HepG2 (cell line): ENCODE measurements around the gene FAM120C. TPM values are rescaled to one million over a fixed set of nuclear protein-coding genes. Genes with fewer than 3 reads are reported as not detected.
A peak's percentile ranks its signal among the peaks of the same experiment; 100 is the strongest.

Experiments
- ATAC-seq: fragments of 200-7000 bp; cut with Tn5 transposase; 3 replicates; pipeline ENCODE4 v1.9.1; 2020; ENCODE audit warnings: mild to moderate bottlenecking, moderate library complexity
- BruUV-seq: library from RNA; stranded (reverse); fragments of 400-500 nt; replicated peaks from 2 replicates; lab custom pipeline; 2021; lab: Mats Ljungman, UMichigan
- CTCF ChIA-PET: fragments of 300-600 bp; formaldehyde crosslinking; extraction: SDS; loops from one replicate; lab custom pipeline; 2021; ENCODE audit warnings: low total read pairs, inconsistent platforms, low intra/inter-chr PET ratio; lab: Yijun Ruan, JAX
- POLR2A ChIA-PET: fragments of 350-600 bp; sonication (Branson Sonifier 250); formaldehyde crosslinking; loops from one replicate; lab custom pipeline; 2020; ENCODE audit warnings: antibody characterized with exemption, inconsistent platforms; lab: Yijun Ruan, JAX
- DNase-seq: peaks from one replicate; pipeline ENCODE4 v3.0.0-alpha.2; 2015; ENCODE audit warnings: low spot score
- FAIRE-seq: peaks from 3 replicates; lab custom pipeline; 2011; peaks lifted over from hg19 to GRCh38; lab: Jason Lieb, UNC
- H2AFZ ChIP-seq: one replicate; pipeline ENCODE4 v1.6.1; 2011; ENCODE audit warnings: low read length, inconsistent platforms
- H3K27ac ChIP-seq: fragments of 300-600 bp; 3 replicates; pipeline ENCODE4 v1.8.0; 2011; ENCODE audit warnings: mixed run types, mild to moderate bottlenecking, mixed read lengths, low read length, inconsistent platforms; ENCODE audit not compliant: insufficient read depth; ENCODE audit errors: extremely low read length
- H3K27me3 ChIP-seq, 2 experiments: fragments of 200-600 bp in 1 of 2; 2 replicates in 1 of 2; 3 replicates in 1 of 2; pipeline versions ENCODE4 v1.6.0 to v1.8.0; 2011; ENCODE audit warnings: low read length in 2 of 2, mild to moderate bottlenecking in 2 of 2, moderate library complexity in 2 of 2, inconsistent platforms in 1 of 2; ENCODE audit not compliant: insufficient read depth in 2 of 2, control insufficient read depth in 1 of 2
- H3K36me3 ChIP-seq, 2 experiments: fragments of 200-600 bp in 1 of 2; replicated peaks in 1 of 2; 2 replicates in 1 of 2; 3 replicates in 1 of 2; pipeline versions ENCODE4 v1.5.1 to v1.8.0; 2011; ENCODE audit warnings: low read length in 2 of 2, inconsistent platforms in 1 of 2; ENCODE audit not compliant: insufficient read depth in 2 of 2, control insufficient read depth in 1 of 2
- H3K4me1 ChIP-seq: 2 replicates; pipeline ENCODE4 v1.5.1; 2012; ENCODE audit warnings: low read length, inconsistent platforms; ENCODE audit not compliant: insufficient read depth
- H3K4me2 ChIP-seq: 2 replicates; pipeline ENCODE4 v1.6.0; 2011; ENCODE audit warnings: low read depth, low read length, inconsistent platforms
- H3K4me3 ChIP-seq, 3 experiments: fragments of 200-600 bp in 1 of 3; sonication (generic), shearing (Covaris generic) in 1 of 3; replicated peaks in 1 of 3; 2 replicates each; pipeline ENCODE4 v1.5.1; 2011 to 2016; ENCODE audit warnings: low read length in 3 of 3, inconsistent platforms in 2 of 3, low read depth in 2 of 3, mild to moderate bottlenecking in 2 of 3, control low read depth in 1 of 3, mixed read lengths in 1 of 3; ENCODE audit not compliant: insufficient read depth in 1 of 3
- H3K79me2 ChIP-seq: one replicate; pipeline ENCODE4 v1.6.1; 2011; ENCODE audit warnings: low read length, inconsistent platforms; ENCODE audit not compliant: insufficient read depth
- H3K9ac ChIP-seq: 2 replicates; pipeline ENCODE4 v1.6.0; 2011; ENCODE audit warnings: mild to moderate bottlenecking, low read depth, low read length, inconsistent platforms; ENCODE audit not compliant: insufficient read depth
- H3K9me3 ChIP-seq: 2 replicates; pipeline ENCODE4 v1.5.1; 2012; ENCODE audit warnings: mild to moderate bottlenecking, low read length
- H4K20me1 ChIP-seq: 2 replicates; pipeline ENCODE4 v1.6.0; 2011; ENCODE audit warnings: inconsistent platforms, mild to moderate bottlenecking, low read length, moderate library complexity; ENCODE audit not compliant: insufficient read depth
- AFF4 ChIP-seq: sonication (generic); formaldehyde crosslinking; IDR thresholded peaks from 2 replicates; pipeline ENCODE4 v1.4.0; 2020; ENCODE audit warnings: missing genetic modification reagents
- CSRNP2 ChIP-seq: sonication (generic); formaldehyde crosslinking; conservative IDR thresholded peaks from 2 replicates; pipeline ENCODE4 v1.8.0; 2022; ENCODE audit warnings: low read depth, missing genetic modification reagents
- POLR2AphosphoS5 ChIP-seq: IDR thresholded peaks from 2 replicates; pipeline ENCODE4 v1.6.1; 2012; ENCODE audit warnings: low read depth, low read length
- RFXAP ChIP-seq: sonication (generic); formaldehyde crosslinking; IDR thresholded peaks from 2 replicates; pipeline ENCODE4 v1.4.0; 2020; ENCODE audit warnings: missing genetic modification reagents, borderline replicate concordance
- ZFX ChIP-seq: sonication (generic); formaldehyde crosslinking; IDR thresholded peaks from 2 replicates; pipeline ENCODE4 v1.4.0; 2020; ENCODE audit warnings: mild to moderate bottlenecking, low read depth, missing genetic modification reagents, moderate library complexity
- ZNF264 ChIP-seq: sonication (generic); formaldehyde crosslinking; IDR thresholded peaks from 2 replicates; pipeline ENCODE4 v1.4.0; 2020; ENCODE audit warnings: missing genetic modification reagents
- ZNF558 ChIP-seq: sonication (generic); formaldehyde crosslinking; IDR thresholded peaks from 2 replicates; pipeline ENCODE4 v1.9.0; 2022; ENCODE audit warnings: mild to moderate bottlenecking, missing genetic modification reagents, borderline replicate concordance
- ZNF563 ChIP-seq: sonication (generic); formaldehyde crosslinking; IDR thresholded peaks from 2 replicates; pipeline ENCODE4 v1.8.0; 2022; ENCODE audit warnings: mild to moderate bottlenecking, moderate library complexity, missing genetic modification reagents
- ZNF792 ChIP-seq: IDR thresholded peaks from 2 replicates; pipeline ENCODE4 v1.6.1; 2016
- WGBS: methylation state at CpG from one replicate; pipeline ENCODE4 v1.1.6; 2017; ENCODE audit warnings: low lambda C conversion rate; 5-methylcytosine and 5-hydroxymethylcytosine counted together
- in situ Hi-C: cut with HindIII; loops from 2 replicates; pipeline ENCODE4 v1.10.0; 2017; ENCODE audit warnings: low pct_unique_long_range_greater_than_20kb; ENCODE audit not compliant: extremely low pct_ligation_motif_present
- intact Hi-C: fragments of 100-400 bp; cut with micrococcal nuclease; formaldehyde crosslinking; loops from one replicate; pipeline ENCODE4 v1.10.0; 2022; ENCODE audit not compliant: unreplicated experiment
- polyA plus RNA-seq, 8 experiments: library from polyadenylated mRNA; depleted of rRNA in 3 of 8; stranded (reverse) in 7 of 8; unstranded in 1 of 8; fragments of >200 nt; fragmentation: Illumina TruSeq in 4 of 8; extraction: Trizol in 4 of 8; gene quantifications; 2 replicates each; pipeline versions ENCODE4 v1.2.1 to v1.2.3, GENCODE V29; 2011 to 2016; ENCODE audit warnings: low read depth in 4 of 8, missing spikeins in 1 of 8, mixed read lengths in 1 of 8; ENCODE audit not compliant: insufficient read depth in 1 of 8
- total RNA-seq, 5 experiments: library from RNA; depleted of rRNA; stranded (reverse); fragments of >200 nt; fragmentation: Illumina TruSeq; extraction: Trizol; gene quantifications; 2 replicates each; pipeline ENCODE4 v1.2.3, GENCODE V29; 2016; ENCODE audit warnings: low read depth in 1 of 5
- TF ChIP-seq, protein P1 (sequence below): sonication (generic); formaldehyde crosslinking; IDR thresholded peaks from 2 replicates; pipeline ENCODE4 v1.9.0; 2021; ENCODE audit warnings: missing genetic modification reagents, mild to moderate bottlenecking, borderline replicate concordance
- TF ChIP-seq, protein P2 (sequence below): sonication (generic); formaldehyde crosslinking; IDR thresholded peaks from 2 replicates; pipeline ENCODE4 v1.5.0; 2020; ENCODE audit warnings: missing genetic modification reagents

FAM120C gene
- total and polyA plus RNA-seq, 2 of the 13 experiments (the other 11 are each of a cell fraction or from before 2014, with no cell fraction given), result 4.6 to 7.4 TPM

DNA sequence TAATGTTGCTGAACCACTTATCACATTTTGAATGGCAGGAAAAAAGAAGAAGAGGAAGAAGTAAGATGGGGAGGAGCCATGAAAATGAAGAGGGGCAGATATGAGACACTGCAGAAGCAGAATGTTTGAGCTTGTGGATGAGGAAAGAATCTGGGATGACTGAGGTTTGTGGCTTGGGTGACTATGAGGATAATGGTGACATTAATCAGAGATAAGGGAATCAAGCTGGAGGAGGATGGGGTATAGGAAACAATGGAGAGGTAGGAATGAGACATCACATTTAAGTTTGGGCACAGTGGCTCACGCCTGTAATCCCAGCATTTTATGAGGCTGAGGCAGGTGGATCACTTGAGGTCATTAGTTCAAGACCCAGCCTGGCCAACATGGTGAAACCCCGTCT lies 119.7 kb downstream of the FAM120C start:
- no peaks in the 10 kb centered on the region for H3K36me3 ChIP-seq
- no peak overlapping the region for H3K4me2 ChIP-seq
- H4K20me1 ChIP-seq, result no peaks in the 10 kb centered on the region
- no peaks in the 10 kb centered on the region for H3K79me2 ChIP-seq
- WGBS, result no CpG with 5 or more reads among the region's 2 CpGs
- DNase-seq (no peak), FAIRE-seq (no peak), ATAC-seq (no peak)
- no peak overlapping the region for H3K4me3 ChIP-seq
- H3K27me3 ChIP-seq, result no peaks in the 10 kb centered on the region
- in situ Hi-C loops (no loop called here), intact Hi-C loops (no loop called here)
- BruUV-seq, result no TSS peak
- H3K4me1 ChIP-seq, result no peaks in the 10 kb centered on the region
- no peak overlapping the region for H2AFZ ChIP-seq
- CTCF ChIA-PET, result no interaction called here
- H3K27ac ChIP-seq, result no peak overlapping the region
- TF ChIP-seq CSRNP2 (CRISPR knock-in tag) (no peak), POLR2AphosphoS5 (no peak)
- TF ChIP-seq, protein P1, sequence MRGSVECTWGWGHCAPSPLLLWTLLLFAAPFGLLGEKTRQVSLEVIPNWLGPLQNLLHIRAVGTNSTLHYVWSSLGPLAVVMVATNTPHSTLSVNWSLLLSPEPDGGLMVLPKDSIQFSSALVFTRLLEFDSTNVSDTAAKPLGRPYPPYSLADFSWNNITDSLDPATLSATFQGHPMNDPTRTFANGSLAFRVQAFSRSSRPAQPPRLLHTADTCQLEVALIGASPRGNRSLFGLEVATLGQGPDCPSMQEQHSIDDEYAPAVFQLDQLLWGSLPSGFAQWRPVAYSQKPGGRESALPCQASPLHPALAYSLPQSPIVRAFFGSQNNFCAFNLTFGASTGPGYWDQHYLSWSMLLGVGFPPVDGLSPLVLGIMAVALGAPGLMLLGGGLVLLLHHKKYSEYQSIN (CRISPR knock-in tag), result no peak
- POLR2A ChIA-PET, result no interaction called here
- no peak overlapping the region for H3K9ac ChIP-seq
- no peaks in the 10 kb centered on the region for H3K9me3 ChIP-seq

DNA sequence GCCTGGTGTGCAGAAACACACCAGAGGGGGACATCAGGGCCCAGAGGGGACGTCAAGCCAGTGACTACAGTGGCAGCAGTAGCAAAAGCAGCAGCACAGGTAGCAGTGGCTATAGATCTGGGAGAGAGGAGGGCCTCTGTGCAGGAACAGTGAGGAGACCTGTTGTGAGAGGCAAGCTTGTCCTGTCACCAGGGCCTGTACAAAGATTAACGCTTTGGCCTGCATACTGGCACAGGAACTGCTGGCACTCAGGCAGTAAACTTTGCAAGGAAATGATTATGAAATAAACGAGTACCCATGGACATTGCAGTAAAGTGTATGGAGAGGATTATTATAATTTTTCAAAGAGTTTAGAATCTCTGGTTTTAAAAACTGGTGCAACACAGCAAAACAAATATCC lies 133.3 kb downstream of the FAM120C start:
- ChIA-PET POLR2A (no interaction called here), CTCF (no interaction called here)
- BruUV-seq, result no TSS peak
- Histone ChIP-seq H2AFZ (no peak overlapping the region), H3K79me2 (no peaks in the 10 kb centered on the region), H3K36me3 (no peaks in the 10 kb centered on the region), H4K20me1 (no peaks in the 10 kb centered on the region), H3K4me3 (no peak overlapping the region), H3K9me3 (no peaks in the 10 kb centered on the region), H3K27me3 (no peaks in the 10 kb centered on the region), H3K9ac (no peak overlapping the region), H3K27ac (no peak overlapping the region), H3K4me2 (no peak overlapping the region), H3K4me1 (peaks cover 48% of the 10 kb centered on the region)
- TF ChIP-seq AFF4 (CRISPR knock-in tag), result no peak
- TF ChIP-seq ZFX (CRISPR knock-in tag), result peak; percentile 28; the same call in 1 of the 2 replicates
- TF ChIP-seq, protein P2, sequence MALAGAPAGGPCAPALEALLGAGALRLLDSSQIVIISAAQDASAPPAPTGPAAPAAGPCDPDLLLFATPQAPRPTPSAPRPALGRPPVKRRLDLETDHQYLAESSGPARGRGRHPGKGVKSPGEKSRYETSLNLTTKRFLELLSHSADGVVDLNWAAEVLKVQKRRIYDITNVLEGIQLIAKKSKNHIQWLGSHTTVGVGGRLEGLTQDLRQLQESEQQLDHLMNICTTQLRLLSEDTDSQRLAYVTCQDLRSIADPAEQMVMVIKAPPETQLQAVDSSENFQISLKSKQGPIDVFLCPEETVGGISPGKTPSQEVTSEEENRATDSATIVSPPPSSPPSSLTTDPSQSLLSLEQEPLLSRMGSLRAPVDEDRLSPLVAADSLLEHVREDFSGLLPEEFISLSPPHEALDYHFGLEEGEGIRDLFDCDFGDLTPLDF, result no peak
- TF ChIP-seq ZNF563 (CRISPR knock-in tag), result no peak
- TF ChIP-seq ZNF264 (CRISPR knock-in tag), result no peak
- TF ChIP-seq RFXAP (CRISPR knock-in tag), result no peak
- no peak for TF ChIP-seq ZNF792 (CRISPR knock-in tag)
- no peak for TF ChIP-seq ZNF558 (CRISPR knock-in tag)
- in situ Hi-C loops (loop anchor here (5.0 kb wide), 1 partner anchor 132 kb away; the partner anchor contains the start of gene FAM120C), intact Hi-C loops (loop anchor here (10.0 kb wide), 2 partner anchors 45 to 135 kb away; partner anchors contain the start of gene FAM120C)
- WGBS, result 11% methylated on average over 2 of the region's 3 CpGs
- ATAC-seq (no peak), DNase-seq (no peak), FAIRE-seq (no peak)
